OCI-LY1 (cell line): ENCODE results near the gene NFIA.

Experiments used
- H2AFZ ChIP-seq: fragments of 200-600 bp; sonication (generic), shearing (Covaris generic); 2 replicates; pipeline ENCODE4 v1.6.0; 2014; ENCODE audit warnings: antibody characterized with exemption, mild to moderate bottlenecking, low read length
- H3F3A ChIP-seq: fragments of 200-600 bp; sonication (generic), shearing (Covaris generic); 2 replicates; pipeline ENCODE4 v1.6.0; 2014; ENCODE audit warnings: mild to moderate bottlenecking, antibody characterized with exemption, low read length, moderate library complexity; ENCODE audit not compliant: insufficient read depth
- H3K27ac ChIP-seq: fragments of 200-600 bp; sonication (generic); 2 replicates; pipeline ENCODE4 v1.5.1; 2014; ENCODE audit warnings: low read length, mixed run types, mild to moderate bottlenecking, low read depth; ENCODE audit not compliant: poor library complexity, severe bottlenecking
- H3K27me3 ChIP-seq: fragments of 200-600 bp; sonication (generic); 2 replicates; pipeline ENCODE4 v1.6.0; 2014; ENCODE audit warnings: antibody characterized with exemption, mild to moderate bottlenecking, low read length, moderate library complexity; ENCODE audit not compliant: insufficient read depth
- H3K36me3 ChIP-seq: fragments of 200-600 bp; sonication (generic); 2 replicates; pipeline ENCODE4 v1.6.1; 2014; ENCODE audit warnings: mild to moderate bottlenecking, antibody characterized with exemption, low read length, moderate library complexity, mixed read lengths; ENCODE audit not compliant: insufficient read depth
- H3K4me1 ChIP-seq: fragments of 200-600 bp; sonication (generic); 2 replicates; pipeline ENCODE4 v1.5.1; 2014; ENCODE audit warnings: mild to moderate bottlenecking, low read length, moderate library complexity; ENCODE audit not compliant: insufficient read depth, severe bottlenecking
- H3K4me2 ChIP-seq: fragments of 200-600 bp; sonication (generic), shearing (Covaris generic); 2 replicates; pipeline ENCODE4 v1.6.1; 2014; ENCODE audit warnings: low read length
- H3K4me3 ChIP-seq: fragments of 200-600 bp; sonication (generic); 2 replicates; pipeline ENCODE4 v1.5.1; 2014; ENCODE audit warnings: low read length, low read depth, mild to moderate bottlenecking, mixed read lengths; ENCODE audit not compliant: poor library complexity, severe bottlenecking
- H3K79me2 ChIP-seq: fragments of 200-600 bp; shearing (Covaris generic); 2 replicates; pipeline ENCODE4 v1.6.1; 2016; ENCODE audit warnings: mixed run types, low read length, mixed read lengths; ENCODE audit not compliant: insufficient read depth
- H3K9ac ChIP-seq: fragments of 200-600 bp; sonication (generic), shearing (Covaris generic); 2 replicates; pipeline ENCODE4 v1.6.1; 2014; ENCODE audit warnings: mild to moderate bottlenecking, low read length, mixed read lengths
- H3K9me2 ChIP-seq: fragments of 200-600 bp; sonication (generic), shearing (Covaris generic); 2 replicates; pipeline ENCODE4 v1.6.1; 2014; ENCODE audit warnings: low read depth, mild to moderate bottlenecking, low read length, mixed read lengths
- H3K9me3 ChIP-seq: fragments of 200-600 bp; shearing (Covaris generic); 2 replicates; pipeline ENCODE4 v1.6.1; 2014; ENCODE audit warnings: low read length, mixed read lengths
- H4K20me1 ChIP-seq: fragments of 200-600 bp; sonication (generic), shearing (Covaris generic); 2 replicates; pipeline ENCODE4 v1.6.0; 2016; ENCODE audit warnings: mild to moderate bottlenecking, low read length; ENCODE audit not compliant: insufficient read depth
- EZH2 ChIP-seq: fragments of 200-600 bp; sonication (generic), shearing (Covaris generic); IDR thresholded peaks from 2 replicates; pipeline ENCODE4 v1.8.0; 2017; ENCODE audit warnings: borderline replicate concordance, mixed run types, mild to moderate bottlenecking, antibody characterized with exemption, low read length, moderate library complexity, mixed read lengths
- TF ChIP-seq, protein P1 (sequence below): fragments of 200-600 bp; sonication (generic), shearing (Covaris generic); IDR thresholded peaks from 2 replicates; pipeline ENCODE4 v1.5.1; 2017; ENCODE audit warnings: mild to moderate bottlenecking, antibody characterized with exemption, low read length, moderate library complexity, mixed read lengths

Gene NFIA

DNA sequence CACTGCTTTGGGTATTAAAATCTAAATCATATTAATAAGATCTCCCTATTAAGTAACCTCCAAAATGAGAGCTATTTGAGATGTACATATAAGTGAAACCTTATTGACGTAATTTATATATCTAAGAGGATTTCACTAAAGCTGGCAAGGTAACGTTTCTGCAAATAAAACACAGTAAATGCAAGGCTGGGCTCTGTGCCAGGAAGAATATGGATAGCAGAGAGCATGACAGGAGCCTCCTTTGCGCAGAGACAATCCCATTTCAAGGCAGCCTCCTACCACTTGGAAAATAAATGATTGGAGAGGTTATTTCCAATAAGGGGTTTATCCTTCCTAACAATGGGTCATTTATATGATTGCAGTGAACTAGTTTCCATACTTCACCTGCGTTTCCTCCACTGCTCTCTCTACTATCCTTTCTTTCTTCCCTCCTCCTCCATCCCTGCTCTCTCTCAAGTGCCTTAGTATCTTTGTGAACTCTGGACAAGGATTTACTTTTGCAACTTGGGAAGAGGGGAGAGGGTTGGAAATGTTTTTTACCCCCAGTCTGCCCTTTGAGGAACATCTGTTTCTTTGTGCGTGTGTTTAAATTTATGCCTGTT lies 3.0 kb upstream of the NFIA start:
- TF ChIP-seq, protein P1, sequence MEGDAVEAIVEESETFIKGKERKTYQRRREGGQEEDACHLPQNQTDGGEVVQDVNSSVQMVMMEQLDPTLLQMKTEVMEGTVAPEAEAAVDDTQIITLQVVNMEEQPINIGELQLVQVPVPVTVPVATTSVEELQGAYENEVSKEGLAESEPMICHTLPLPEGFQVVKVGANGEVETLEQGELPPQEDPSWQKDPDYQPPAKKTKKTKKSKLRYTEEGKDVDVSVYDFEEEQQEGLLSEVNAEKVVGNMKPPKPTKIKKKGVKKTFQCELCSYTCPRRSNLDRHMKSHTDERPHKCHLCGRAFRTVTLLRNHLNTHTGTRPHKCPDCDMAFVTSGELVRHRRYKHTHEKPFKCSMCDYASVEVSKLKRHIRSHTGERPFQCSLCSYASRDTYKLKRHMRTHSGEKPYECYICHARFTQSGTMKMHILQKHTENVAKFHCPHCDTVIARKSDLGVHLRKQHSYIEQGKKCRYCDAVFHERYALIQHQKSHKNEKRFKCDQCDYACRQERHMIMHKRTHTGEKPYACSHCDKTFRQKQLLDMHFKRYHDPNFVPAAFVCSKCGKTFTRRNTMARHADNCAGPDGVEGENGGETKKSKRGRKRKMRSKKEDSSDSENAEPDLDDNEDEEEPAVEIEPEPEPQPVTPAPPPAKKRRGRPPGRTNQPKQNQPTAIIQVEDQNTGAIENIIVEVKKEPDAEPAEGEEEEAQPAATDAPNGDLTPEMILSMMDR = no peak
- no peak for TF ChIP-seq EZH2
- H3K9me3 ChIP-seq = no peaks in the 10 kb centered on the region
- H3K79me2 ChIP-seq = peaks cover 8% of the 10 kb centered on the region
- peak overlapping the region; percentile 57 for H3K9ac ChIP-seq
- H3K27ac ChIP-seq = peak overlapping the region; percentile 93
- peaks cover 5% of the 10 kb centered on the region; the same call in 1 of the 2 replicates for H3F3A ChIP-seq
- no peaks in the 10 kb centered on the region for H3K36me3 ChIP-seq
- H2AFZ ChIP-seq = no peak overlapping the region
- H3K4me1 ChIP-seq = peaks cover 57% of the 10 kb centered on the region
- H4K20me1 ChIP-seq = no peaks in the 10 kb centered on the region
- no peaks in the 10 kb centered on the region for H3K9me2 ChIP-seq
- peak overlapping the region; percentile 97 for H3K4me3 ChIP-seq
- H3K4me2 ChIP-seq = peak overlapping the region; percentile 98
- H3K27me3 ChIP-seq = no peaks in the 10 kb centered on the region

DNA sequence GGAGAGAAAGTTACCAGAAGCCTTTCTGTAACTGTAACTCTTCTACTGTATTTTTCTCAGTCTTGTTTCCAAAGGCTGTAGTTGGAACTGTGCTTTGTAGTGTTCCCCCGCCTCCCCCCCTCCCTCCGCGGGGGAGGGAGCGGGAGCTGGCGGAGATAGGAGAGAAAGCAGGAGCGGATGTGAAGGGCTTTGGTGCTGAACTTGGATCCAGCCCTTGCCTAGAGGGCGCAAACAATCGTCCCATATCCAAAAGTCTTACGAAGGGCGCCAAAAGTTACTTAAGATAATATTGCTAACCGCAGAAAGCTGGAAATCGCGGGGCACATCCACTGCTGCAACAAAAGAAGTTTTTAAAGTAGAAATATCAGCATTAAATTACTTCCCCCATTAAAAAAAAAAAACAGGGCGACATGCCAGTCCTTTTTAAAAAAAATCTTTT lies 2.4 kb upstream of the NFIA start:
- Histone ChIP-seq H3F3A (peaks cover 5% of the 10 kb centered on the region; the same call in 1 of the 2 replicates), H3K9me2 (no peaks in the 10 kb centered on the region), H3K36me3 (no peaks in the 10 kb centered on the region), H4K20me1 (no peaks in the 10 kb centered on the region), H3K4me2 (peak overlapping the region; percentile 98), H3K27ac (peak overlapping the region; percentile 93), H2AFZ (no peak overlapping the region), H3K9me3 (no peaks in the 10 kb centered on the region), H3K27me3 (no peaks in the 10 kb centered on the region), H3K9ac (peak overlapping the region; percentile 57), H3K79me2 (peaks cover 13% of the 10 kb centered on the region), H3K4me3 (peak overlapping the region; percentile 97), H3K4me1 (peaks cover 62% of the 10 kb centered on the region)
- TF ChIP-seq, protein P1 = peak; percentile 34; the same call in 1 of the 2 replicates
- no peak for TF ChIP-seq EZH2

DNA sequence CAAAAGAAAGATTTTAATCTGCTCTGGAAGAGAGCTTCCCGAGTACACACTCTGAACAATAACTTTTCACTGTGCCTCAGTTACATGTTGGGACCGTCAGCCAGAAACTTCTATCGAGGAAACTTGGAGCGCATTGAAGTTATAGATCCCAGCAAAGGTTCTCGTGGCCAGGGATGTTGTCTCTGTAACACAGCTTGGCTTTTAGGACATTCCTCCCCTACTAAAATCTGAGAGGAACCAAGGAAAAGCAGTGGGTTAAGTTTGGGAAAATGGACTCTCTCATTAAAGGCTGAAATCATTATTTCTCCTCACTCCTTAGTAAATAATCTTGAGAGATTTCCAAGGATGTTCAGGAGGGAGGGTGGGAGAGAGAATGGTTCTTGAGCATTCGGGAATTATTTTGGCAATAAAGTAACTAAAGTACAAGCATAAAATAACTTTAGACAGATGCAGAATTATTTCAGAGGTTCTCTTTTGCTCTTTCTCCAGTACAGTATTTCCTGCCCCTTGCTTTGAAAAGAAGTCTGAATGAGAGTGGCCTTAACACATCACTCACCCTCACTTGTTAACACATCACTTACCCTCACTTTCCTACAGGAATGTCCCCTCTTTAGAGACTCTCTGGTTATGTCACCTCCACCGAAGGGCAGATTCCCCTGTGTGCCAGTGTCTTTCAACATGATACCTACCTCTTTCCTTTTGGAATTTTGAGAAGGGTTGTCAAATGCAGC lies 1.8 kb upstream of the NFIA start:
- Histone ChIP-seq H3K4me1 (peaks cover 68% of the 10 kb centered on the region), H3K4me3 (peak overlapping the region; percentile 97), H3K27me3 (no peaks in the 10 kb centered on the region), H3K9me2 (no peaks in the 10 kb centered on the region), H3F3A (peaks cover 5% of the 10 kb centered on the region; the same call in 1 of the 2 replicates), H3K36me3 (no peaks in the 10 kb centered on the region), H4K20me1 (no peaks in the 10 kb centered on the region), H3K9ac (peak overlapping the region; percentile 69; the same call in 1 of the 2 replicates), H3K4me2 (peak overlapping the region; percentile 98), H3K79me2 (peaks cover 20% of the 10 kb centered on the region), H3K9me3 (no peaks in the 10 kb centered on the region), H3K27ac (peak overlapping the region; percentile 93), H2AFZ (no peak overlapping the region)
- no peak for TF ChIP-seq EZH2
- TF ChIP-seq, protein P1 = no peak
